Cardiac septum (tissue), 1 donor: ENCODE data around the gene GGCT. TPM values are rescaled to one million over a fixed set of nuclear protein-coding genes. Genes with fewer than 3 reads are reported as not detected.
"Not testable (repeated sequence)": the region's sequence is repeated elsewhere in the genome, so short reads cannot be mapped to it uniquely, and the experiment has no call there.

ENCODE experiments used
- DNase-seq: peaks from one replicate; pipeline ENCODE4 v3.0.0-alpha.2; 2020; ENCODE audit warnings: low spot score
- intact Hi-C: fragments of 100-400 bp; cut with DNase I; formaldehyde crosslinking; loops from one replicate; pipeline ENCODE4 v1.14.0; 2022
- long read RNA-seq: library from polyadenylated mRNA; unstranded; transcript quantifications from one replicate; pipeline ENCODE4 v2.0.0, GENCODE V29; 2021
- total RNA-seq: library from RNA; stranded (reverse); fragmentation: NEBNext Ultra II Directional; extraction: Animal tissue kit (Norgen Biotek cat#: 25700); gene quantifications from one replicate; pipeline ENCODE4 v1.2.1, GENCODE V29; 2021
- donor health status: DM: no; HTN: no; CAD: no.

The GGCT gene
- total RNA-seq: 20.8 TPM
- long read RNA-seq, transcript GGCT-207 (3 exons, 1,012 nt): major isoform, 8 of 16 reads
- long read RNA-seq, transcript GGCT-202 (4 exons, 1,173 nt): minor isoform, 7 of 16 reads
- long read RNA-seq, partial matches to known transcripts: 0 of 16 reads
- long read RNA-seq, other reads (novel, unspliced or antisense): 1 of 16 reads

GRCh38 chr7:30504301-30505173 is at the start of gene GGCT:
Gene GGCT, minus strand, starts transcription at chr7:30504829. Its CDS starts 120 bp downstream, at chr7:30504709.
- peak; percentile 100 for DNase-seq
- intact Hi-C loops: loop anchor here (2.0 to 5.0 kb wide), 2 partner anchors 26 to 43 kb away; partner anchors contain the start of gene NOD1

- intact Hi-C loops: no loop called here
- DNase-seq: no peak
Measured at GRCh38 chr7:30553546-30553945, 48.9 kb upstream of the GGCT start.

GRCh38 chr7:30553141-30553540 is 48.5 kb upstream of the GGCT start:
- DNase-seq: no peak
- intact Hi-C loops: no loop called here

- intact Hi-C loops: no loop called here
- no peak for DNase-seq
Measured at GRCh38 chr7:30552330-30552729, 47.7 kb upstream of the GGCT start.

- intact Hi-C loops: loop anchor here (2.0 to 5.0 kb wide), 2 partner anchors 15 to 43 kb away; no protein-coding TSS in a partner anchor
- DNase-seq: no peak
Measured at GRCh38 chr7:30549931-30550493, 45.4 kb upstream of the GGCT start.

- DNase-seq: no peak
- intact Hi-C loops: loop anchor here (2.0 to 5.0 kb wide), 2 partner anchors 16 to 42 kb away; no protein-coding TSS in a partner anchor
Measured at GRCh38 chr7:30548845-30549244, 44.2 kb upstream of the GGCT start.

GRCh38 chr7:30546596-30546995 is 42.0 kb upstream of the GGCT start:
- intact Hi-C loops: loop anchor here (5.0 kb wide), 1 partner anchor 39 kb away; no protein-coding TSS in a partner anchor
- no peak for DNase-seq

GRCh38 chr7:30545791-30546555 is 41.3 kb upstream of the GGCT start:
- no peak for DNase-seq
- intact Hi-C loops: loop anchor here (5.0 kb wide), 1 partner anchor 39 kb away; no protein-coding TSS in a partner anchor

- intact Hi-C loops: no loop called here
- DNase-seq: no peak
Measured at GRCh38 chr7:30543813-30544525, 39.3 kb upstream of the GGCT start.

- DNase-seq, intact Hi-C loops: not testable (repeated sequence)
Measured at GRCh38 chr7:30543115-30543514, 38.5 kb upstream of the GGCT start.

GRCh38 chr7:30533886-30534285 is 29.3 kb upstream of the GGCT start:
- DNase-seq: no peak
- intact Hi-C loops: no loop called here

- DNase-seq: no peak
- intact Hi-C loops: no loop called here
Measured at GRCh38 chr7:30531286-30531685, 26.7 kb upstream of the GGCT start.

GRCh38 chr7:30530373-30530772 is 25.7 kb upstream of the GGCT start:
- DNase-seq: no peak
- intact Hi-C loops: no loop called here

- intact Hi-C loops: no loop called here
- no peak for DNase-seq
Measured at GRCh38 chr7:30528779-30529178, 24.1 kb upstream of the GGCT start.

- DNase-seq, intact Hi-C loops: not testable (repeated sequence)
Measured at GRCh38 chr7:30527297-30527696, 22.7 kb upstream of the GGCT start.

GRCh38 chr7:30526163-30526562 is 21.5 kb upstream of the GGCT start:
- DNase-seq: no peak
- intact Hi-C loops: no loop called here

- intact Hi-C loops: no loop called here
- no peak for DNase-seq
Measured at GRCh38 chr7:30525429-30525828, 20.8 kb upstream of the GGCT start.

GRCh38 chr7:30524545-30524944 is 19.9 kb upstream of the GGCT start:
- intact Hi-C loops: no loop called here
- no peak for DNase-seq

GRCh38 chr7:30523466-30523865 is 18.8 kb upstream of the GGCT start:
- intact Hi-C loops: no loop called here
- DNase-seq: no peak
